ENCODE data around the gene INTS1. TPM values are rescaled to one million over a fixed set of nuclear protein-coding genes. Genes with fewer than 3 reads are reported as not detected.

Gene INTS1
- total RNA-seq, 1 donor, result 53.1 TPM

DNA sequence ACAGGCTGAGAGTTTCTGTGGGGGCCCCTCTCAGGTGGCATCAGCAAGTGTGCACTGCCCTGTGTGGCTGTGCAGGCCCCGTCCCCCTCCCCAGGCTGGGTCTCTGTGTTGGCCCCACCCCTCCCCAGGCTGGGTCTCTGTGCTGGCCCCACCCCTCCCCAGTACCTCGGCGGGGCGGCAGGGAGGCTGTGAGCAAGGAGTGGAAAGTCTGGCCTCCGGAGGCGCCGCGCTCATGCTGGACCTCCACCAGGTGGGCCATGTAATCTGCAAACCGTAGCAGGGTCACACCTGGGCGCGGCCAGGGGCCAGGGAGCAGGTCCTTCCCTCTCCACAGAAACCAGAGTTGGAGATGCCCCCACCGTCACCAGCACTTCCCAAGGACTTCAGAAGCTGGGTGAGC, 23.5 kb downstream of the INTS1 start:
- no peak overlapping the region for H3K4me3 ChIP-seq (ENCODE audit: low read depth, low read length)
- no peak for TF ChIP-seq CTCF (IDR thresholded peaks at IDR 0.05; ENCODE audit: insufficient read depth, low read length)
- DNase-seq (ENCODE audit: low read depth), result no peak

DNA sequence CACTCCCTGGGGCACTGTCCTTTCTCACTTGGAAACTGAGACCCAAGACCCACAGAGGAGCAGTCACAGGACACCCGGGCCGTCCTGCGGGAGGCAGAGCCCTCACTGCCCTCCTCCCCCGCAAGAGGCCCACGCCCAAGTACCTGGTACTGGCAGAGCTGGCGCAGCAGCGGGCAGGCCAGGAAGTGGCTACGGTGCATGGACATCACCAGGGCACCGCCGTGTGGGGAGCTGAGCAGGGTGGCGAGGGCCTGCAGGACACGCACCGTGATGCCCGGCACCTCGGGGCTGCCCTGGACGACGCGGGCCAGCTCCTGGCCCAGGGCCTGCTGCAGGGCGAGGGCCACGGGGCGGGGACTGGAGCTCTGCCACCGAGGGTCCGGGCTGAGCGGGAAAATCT, 24.9 kb downstream of the INTS1 start:
- no peak for TF ChIP-seq CTCF (IDR thresholded peaks at IDR 0.05; ENCODE audit: insufficient read depth, low read length)
- no peak overlapping the region for H3K4me3 ChIP-seq (ENCODE audit: low read depth, low read length)
- no peak for DNase-seq (ENCODE audit: low read depth)

- no peak for TF ChIP-seq CTCF (IDR thresholded peaks at IDR 0.05; ENCODE audit: insufficient read depth, low read length)
- no peak overlapping the region for H3K4me3 ChIP-seq (ENCODE audit: low read depth, low read length)
- DNase-seq (ENCODE audit: low read depth), result no peak
Measured at GRCh38 chr7:1478480-1478879, 25.7 kb downstream of the INTS1 start.

DNA sequence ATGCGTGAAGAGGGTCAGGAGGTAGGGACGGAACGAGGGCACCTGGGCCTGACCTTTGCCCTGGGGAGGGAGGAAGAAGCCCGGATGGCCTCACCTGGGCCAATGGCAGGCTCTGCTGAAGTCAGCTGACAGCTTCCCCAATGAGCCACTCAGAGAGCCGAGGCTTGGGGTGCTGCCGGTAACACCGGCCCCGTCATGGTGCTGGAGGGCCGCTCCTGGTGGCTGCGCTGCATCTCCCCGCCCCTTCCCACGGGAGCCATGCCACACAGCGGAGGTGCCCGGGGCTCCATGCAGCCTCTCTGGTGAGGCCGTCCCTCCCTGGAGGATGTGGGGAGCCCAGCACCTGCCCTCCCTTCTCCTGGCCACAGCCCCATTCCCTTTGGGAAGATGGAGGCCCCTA, 27.3 kb downstream of the INTS1 start:
- no peak overlapping the region for H3K4me3 ChIP-seq (ENCODE audit: low read depth, low read length)
- no peak for DNase-seq (ENCODE audit: low read depth)
- TF ChIP-seq CTCF (IDR thresholded peaks at IDR 0.05; ENCODE audit: insufficient read depth, low read length), result no peak

DNA sequence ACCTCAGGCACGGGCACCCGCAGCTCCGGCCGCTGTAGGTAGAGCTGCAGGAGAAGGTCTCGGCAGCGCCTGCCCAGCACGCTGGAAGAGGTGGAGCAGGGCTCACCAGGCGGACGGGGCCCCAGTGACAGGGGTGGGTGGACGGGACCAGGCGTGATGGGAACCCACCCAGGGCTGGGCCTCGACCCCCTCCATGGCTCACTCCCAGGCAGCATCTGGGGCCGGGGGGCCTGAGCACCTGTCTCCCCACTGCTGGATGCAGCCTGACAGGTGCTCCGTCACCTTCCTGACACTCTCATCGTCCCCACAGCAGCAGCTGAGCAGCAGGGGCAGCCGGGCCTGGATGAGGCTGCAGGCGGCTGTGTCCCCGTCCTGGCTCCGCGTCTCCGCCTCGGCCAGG, 28.2 kb downstream of the INTS1 start:
- TF ChIP-seq CTCF (IDR thresholded peaks at IDR 0.05; ENCODE audit: insufficient read depth, low read length), result no peak
- no peak for DNase-seq (ENCODE audit: low read depth)
- no peak overlapping the region for H3K4me3 ChIP-seq (ENCODE audit: low read depth, low read length)

DNA sequence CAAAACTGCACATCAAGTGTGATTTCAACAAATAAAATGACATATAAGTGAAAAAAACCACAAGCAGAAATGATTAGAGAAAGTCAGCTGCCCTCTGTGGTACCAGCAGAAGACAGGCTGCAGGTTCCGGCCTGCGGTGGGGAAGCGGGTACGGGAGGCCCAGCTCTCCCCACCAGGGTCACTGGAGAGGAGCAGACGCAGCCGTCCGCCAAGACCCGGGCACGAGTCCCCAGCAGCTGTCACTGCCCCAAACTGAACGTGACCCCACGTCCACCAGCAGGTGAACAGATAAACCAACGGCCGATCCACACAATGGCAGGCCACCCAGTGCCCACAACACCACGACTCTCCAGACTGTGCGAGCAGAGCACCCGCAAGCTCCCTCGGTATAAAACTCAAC, 28.8 kb downstream of the INTS1 start:
- TF ChIP-seq CTCF (IDR thresholded peaks at IDR 0.05; ENCODE audit: insufficient read depth, low read length), result no peak
- no peak overlapping the region for H3K4me3 ChIP-seq (ENCODE audit: low read depth, low read length)
- DNase-seq (ENCODE audit: low read depth), result no peak

DNA sequence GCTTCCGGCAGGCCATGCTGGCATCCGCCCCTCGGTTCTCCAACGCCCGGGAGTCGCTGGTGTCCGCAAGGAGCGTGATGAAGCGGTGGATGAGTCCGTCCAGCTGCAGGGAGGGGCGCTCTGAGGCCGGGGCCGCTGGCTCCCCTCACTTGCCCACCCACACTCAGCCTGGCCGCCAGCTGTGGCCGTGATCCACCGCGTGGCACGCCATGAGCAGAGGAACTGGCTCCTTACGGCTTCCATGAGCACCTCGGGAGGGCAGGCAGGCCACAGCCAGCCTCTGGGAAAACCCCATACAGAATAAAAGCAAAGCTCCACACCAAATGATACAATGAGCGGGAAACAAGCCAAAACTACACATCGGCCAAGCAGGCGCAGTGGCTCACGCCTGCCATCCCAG, 29.5 kb downstream of the INTS1 start:
- DNase-seq (ENCODE audit: low read depth), result peak; percentile 44
- TF ChIP-seq CTCF (IDR thresholded peaks at IDR 0.05; ENCODE audit: insufficient read depth, low read length), result no peak
- no peak overlapping the region for H3K4me3 ChIP-seq (ENCODE audit: low read depth, low read length)
